Stomach smooth muscle (tissue), 2 donors: Measurements from ENCODE around the gene PTMA.

Experiments
- H3K27ac ChIP-seq: one replicate; pipeline ENCODE4 v1.7.0; 2013; ENCODE audit warnings: mild to moderate bottlenecking, low read length, inconsistent platforms
- H3K27me3 ChIP-seq, 2 donors: one replicate each; pipeline ENCODE4 v1.7.0; 2013; ENCODE audit warnings: low read length in 2 of 2; ENCODE audit not compliant: insufficient read depth in 2 of 2, control insufficient read depth in 1 of 2
- H3K36me3 ChIP-seq, 2 donors: one replicate each; pipeline ENCODE4 v1.7.0; 2013; ENCODE audit warnings: low read length in 2 of 2; ENCODE audit not compliant: control insufficient read depth in 2 of 2, insufficient read depth in 2 of 2
- H3K4me1 ChIP-seq: one replicate; pipeline ENCODE4 v1.7.0; 2013; ENCODE audit warnings: low read length; ENCODE audit not compliant: control insufficient read depth, insufficient read depth
- H3K4me3 ChIP-seq, 2 donors: one replicate each; pipeline ENCODE4 v1.7.0; 2013; ENCODE audit warnings: low read length in 2 of 2
- H3K9ac ChIP-seq, 2 donors: one replicate each; pipeline ENCODE4 v1.7.0; 2013; ENCODE audit warnings: low read length in 2 of 2, mild to moderate bottlenecking in 1 of 2
- H3K9me3 ChIP-seq, 2 donors: one replicate each; pipeline ENCODE4 v1.7.0; 2013; ENCODE audit warnings: low read length in 2 of 2; ENCODE audit not compliant: control insufficient read depth in 2 of 2
- donor health status: healthy.
- donor health status: Pancreatic carcinoma.

The PTMA gene

GRCh38 chr2:231687133-231687852 lies 21.0 kb upstream of the PTMA start:
- no peak overlapping the region for H3K9ac ChIP-seq
- H3K27ac ChIP-seq = no peak overlapping the region
- H3K4me1 ChIP-seq = peaks cover 15% of the 10 kb centered on the region
- no peaks in the 10 kb centered on the region for H3K27me3 ChIP-seq
- H3K9me3 ChIP-seq = no peaks in the 10 kb centered on the region
- H3K36me3 ChIP-seq = no peaks in the 10 kb centered on the region
- no peak overlapping the region for H3K4me3 ChIP-seq

- H3K27me3 ChIP-seq = no peaks in the 10 kb centered on the region
- H3K4me1 ChIP-seq = peaks cover 15% of the 10 kb centered on the region
- no peak overlapping the region for H3K4me3 ChIP-seq
- no peak overlapping the region for H3K27ac ChIP-seq
- H3K9me3 ChIP-seq = no peaks in the 10 kb centered on the region
- H3K36me3 ChIP-seq = no peaks in the 10 kb centered on the region
- H3K9ac ChIP-seq = no peak overlapping the region
Observed at GRCh38 chr2:231687961-231688360, 20.4 kb upstream of the PTMA start.

DNA sequence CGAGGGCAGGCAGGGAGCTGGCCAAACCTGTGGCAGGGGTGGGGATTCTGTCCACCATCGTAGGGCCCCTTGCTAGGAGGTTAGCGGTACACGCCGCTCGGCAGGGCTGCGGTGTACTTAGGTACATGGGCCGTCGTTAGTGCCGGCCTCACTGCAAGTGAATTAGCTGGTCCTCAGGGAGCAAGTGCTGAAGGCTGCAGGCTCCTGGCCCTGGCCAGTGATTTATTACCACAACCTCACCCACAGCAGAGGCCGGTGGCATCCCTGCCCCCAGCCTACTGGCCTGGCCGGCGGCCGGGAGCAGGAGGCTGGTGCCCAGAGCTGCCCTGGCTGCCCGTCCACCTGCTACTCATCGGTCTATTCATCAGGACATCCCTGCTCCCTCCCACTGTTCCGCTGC lies 19.6 kb upstream of the PTMA start:
- no peak overlapping the region for H3K9ac ChIP-seq
- peaks cover 14% of the 10 kb centered on the region for H3K4me1 ChIP-seq
- no peaks in the 10 kb centered on the region for H3K36me3 ChIP-seq
- H3K27me3 ChIP-seq = no peaks in the 10 kb centered on the region
- no peaks in the 10 kb centered on the region for H3K9me3 ChIP-seq
- H3K27ac ChIP-seq = no peak overlapping the region
- H3K4me3 ChIP-seq = no peak overlapping the region

GRCh38 chr2:231689124-231689893 lies 19.0 kb upstream of the PTMA start:
- H3K9ac ChIP-seq = no peak overlapping the region
- no peak overlapping the region for H3K27ac ChIP-seq
- no peak overlapping the region for H3K4me3 ChIP-seq
- no peaks in the 10 kb centered on the region for H3K36me3 ChIP-seq
- no peaks in the 10 kb centered on the region for H3K27me3 ChIP-seq
- no peaks in the 10 kb centered on the region for H3K9me3 ChIP-seq
- H3K4me1 ChIP-seq = peaks cover 11% of the 10 kb centered on the region

GRCh38 chr2:231691251-231691772 lies 17.0 kb upstream of the PTMA start:
- H3K27ac ChIP-seq = no peak overlapping the region
- H3K36me3 ChIP-seq = no peaks in the 10 kb centered on the region
- no peak overlapping the region for H3K9ac ChIP-seq
- no peaks in the 10 kb centered on the region for H3K9me3 ChIP-seq
- H3K4me3 ChIP-seq = no peak overlapping the region
- peaks cover 6% of the 10 kb centered on the region for H3K4me1 ChIP-seq
- H3K27me3 ChIP-seq = no peaks in the 10 kb centered on the region

DNA sequence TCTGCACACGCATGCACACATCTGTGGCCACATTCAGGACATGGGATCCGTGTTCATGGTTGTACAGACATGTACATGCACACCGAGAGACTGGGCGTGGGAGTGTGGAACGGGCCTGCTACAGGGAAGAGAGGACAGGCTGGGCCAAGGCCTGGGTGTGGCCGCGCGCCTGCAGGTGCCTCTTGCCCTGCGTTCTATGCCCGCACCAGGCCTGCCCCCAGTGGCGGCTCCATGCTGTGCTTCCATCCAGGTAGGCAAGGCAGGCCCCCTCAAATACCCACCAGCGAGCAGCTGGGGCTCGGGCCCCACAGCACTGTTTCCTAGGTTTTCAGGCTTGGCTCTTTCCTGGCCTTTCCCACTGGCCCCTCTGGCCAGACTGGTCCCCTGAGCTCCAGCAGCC lies 15.5 kb upstream of the PTMA start:
- no peak overlapping the region for H3K9ac ChIP-seq
- no peaks in the 10 kb centered on the region for H3K4me1 ChIP-seq
- no peaks in the 10 kb centered on the region for H3K36me3 ChIP-seq
- H3K27ac ChIP-seq = no peak overlapping the region
- H3K9me3 ChIP-seq = no peaks in the 10 kb centered on the region
- H3K4me3 ChIP-seq = no peak overlapping the region
- no peaks in the 10 kb centered on the region for H3K27me3 ChIP-seq

- H3K9ac ChIP-seq = no peak overlapping the region
- H3K36me3 ChIP-seq = no peaks in the 10 kb centered on the region
- H3K27me3 ChIP-seq = no peaks in the 10 kb centered on the region
- H3K4me3 ChIP-seq = no peak overlapping the region
- no peaks in the 10 kb centered on the region for H3K9me3 ChIP-seq
- H3K27ac ChIP-seq = no peak overlapping the region
- H3K4me1 ChIP-seq = no peaks in the 10 kb centered on the region
Observed at GRCh38 chr2:231693956-231694355, 14.4 kb upstream of the PTMA start.

- no peaks in the 10 kb centered on the region for H3K36me3 ChIP-seq
- no peak overlapping the region for H3K4me3 ChIP-seq
- H3K27ac ChIP-seq = peak overlapping the region; percentile 2
- no peaks in the 10 kb centered on the region for H3K9me3 ChIP-seq
- no peak overlapping the region for H3K9ac ChIP-seq
- no peaks in the 10 kb centered on the region for H3K27me3 ChIP-seq
- peaks cover 5% of the 10 kb centered on the region for H3K4me1 ChIP-seq
Observed at GRCh38 chr2:231696004-231696367, 12.3 kb upstream of the PTMA start.

DNA sequence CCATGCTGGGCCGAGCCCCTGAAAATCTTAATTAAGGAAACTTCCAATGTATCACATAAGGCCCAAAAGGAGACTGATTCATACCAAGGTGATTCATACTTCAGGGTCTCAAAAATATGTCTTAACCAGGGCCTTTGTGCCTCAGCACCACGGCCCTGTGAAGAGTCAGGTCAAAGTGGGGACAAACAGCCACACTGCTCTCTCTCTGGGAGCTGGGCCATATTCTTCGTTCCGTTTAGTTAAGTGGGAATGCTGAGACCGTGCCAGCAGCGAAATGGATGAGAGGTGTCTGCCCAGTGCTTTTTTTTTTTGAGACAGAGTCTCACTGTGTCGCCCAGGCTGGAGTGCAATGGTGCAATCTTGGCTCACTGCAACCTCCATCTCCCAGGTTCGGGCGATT lies 9.3 kb upstream of the PTMA start:
- Histone ChIP-seq H3K4me3 (no peak overlapping the region), H3K9ac (no peak overlapping the region), H3K36me3 (no peaks in the 10 kb centered on the region), H3K27me3 (no peaks in the 10 kb centered on the region), H3K27ac (peak overlapping the region; percentile 11), H3K9me3 (no peaks in the 10 kb centered on the region), H3K4me1 (peaks cover 21% of the 10 kb centered on the region)

DNA sequence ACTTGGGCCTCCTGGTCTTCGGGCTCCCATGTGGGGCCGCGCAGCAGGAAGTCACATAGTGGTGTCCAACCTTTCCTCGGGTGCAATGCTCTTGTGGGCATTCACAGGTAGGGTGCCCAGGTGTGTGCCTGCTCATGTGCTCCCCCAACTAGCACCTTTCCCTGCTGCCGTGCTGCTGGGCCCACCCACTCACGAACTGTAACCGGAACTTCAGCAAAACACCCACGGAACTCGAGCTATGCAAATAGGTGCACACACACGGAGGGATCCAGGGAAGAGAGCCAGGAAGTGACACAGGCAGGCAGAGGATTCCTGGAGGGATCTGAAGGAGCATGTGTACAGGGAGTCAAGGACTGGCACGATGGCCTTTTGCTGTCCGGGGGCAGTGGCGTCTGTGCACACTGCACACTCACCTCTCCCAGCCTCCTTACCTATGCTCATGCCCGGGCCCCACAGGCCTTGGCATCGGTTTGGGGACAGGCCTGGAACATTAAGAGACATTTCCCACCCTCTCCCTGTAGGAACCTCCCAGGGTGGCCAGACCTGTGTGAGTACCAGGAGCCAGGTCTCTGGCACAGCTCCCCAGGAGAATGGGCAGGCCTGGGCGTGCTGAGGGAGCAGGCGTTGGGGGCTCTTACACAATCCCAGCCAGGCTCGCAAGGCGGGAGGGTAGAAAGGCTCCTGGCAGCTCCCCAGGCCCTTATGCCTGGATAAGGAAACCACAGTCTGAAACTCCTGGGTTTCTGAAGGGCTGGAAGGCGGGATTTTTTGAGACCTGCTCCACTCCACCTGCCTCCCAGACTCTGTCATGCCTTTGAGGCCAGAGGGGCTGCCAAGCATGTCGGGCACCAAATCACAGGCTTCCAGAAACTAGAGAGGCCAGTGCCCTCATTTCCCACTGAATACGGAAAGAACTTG lies 6.6 kb upstream of the PTMA start:
- Histone ChIP-seq H3K27ac (peak overlapping the region; percentile 60), H3K4me3 (no peak overlapping the region), H3K36me3 (no peaks in the 10 kb centered on the region), H3K27me3 (no peaks in the 10 kb centered on the region), H3K9me3 (no peaks in the 10 kb centered on the region), H3K9ac (peak overlapping the region in 1 of 2 donors; percentile 13), H3K4me1 (peaks cover 38% of the 10 kb centered on the region)
